Measurements from ENCODE around the gene PAQR6. TPM values are rescaled to one million over a fixed set of nuclear protein-coding genes. Genes with fewer than 3 reads are reported as not detected.

Gene PAQR6
- 0.16 and 0.32 TPM in 2 replicates for total RNA-seq (2014; rRNA removed; shearing (Covaris generic))

GRCh38 chr1:156247460-156248322 lies at the start of gene PAQR6:
Gene PAQR6, minus strand, starts transcription at chr1:156248056. Its CDS starts 1,325 bp downstream, at chr1:156246731.
- H3K9me3 ChIP-seq (replicated peaks), result no peaks in the 10 kb centered on the region
- H3K36me3 ChIP-seq, result peaks cover 37% of the 10 kb centered on the region
- H3K4me3 ChIP-seq, result no peak within 1 kb of the TSS
- H3K4me1 ChIP-seq (replicated peaks), result peaks cover 8% of the 10 kb centered on the region
- no peak within 1 kb of the TSS for H3K27ac ChIP-seq
- DNase-seq (ENCODE audit: low read depth in 1 of 2, low spot score in 2 of 2), result no peak
- peaks cover 18% of the 10 kb centered on the region for H3K27me3 ChIP-seq (replicated peaks)

GRCh38 chr1:156295391-156295947 lies 47.6 kb upstream of the PAQR6 start, which contains the start of gene GLMP:
Gene GLMP, minus strand, starts transcription at chr1:156295679. Its CDS starts 34 bp downstream, at chr1:156295645.
- Histone ChIP-seq H3K4me3 (peak within 1 kb of the TSS; percentile 42), H3K9me3 (replicated peaks) (no peaks in the 10 kb centered on the region), H3K4me1 (replicated peaks) (peaks cover 10% of the 10 kb centered on the region), H3K27ac (no peak within 1 kb of the TSS), H3K36me3 (peaks cover 11% of the 10 kb centered on the region; the same call in 1 of the 2 replicates), H3K27me3 (replicated peaks) (no peaks in the 10 kb centered on the region)
- peak in 1 of 2 experiments; percentile 36 for DNase-seq (ENCODE audit: low read depth in 1 of 2, low spot score in 2 of 2)

GRCh38 chr1:156293895-156294294 lies 46.0 kb upstream of the PAQR6 start:
- no peak for DNase-seq (ENCODE audit: low read depth in 1 of 2, low spot score in 2 of 2)
- H3K36me3 ChIP-seq, result peaks cover 17% of the 10 kb centered on the region
- no peaks in the 10 kb centered on the region for H3K9me3 ChIP-seq (replicated peaks)
- no peaks in the 10 kb centered on the region for H3K27me3 ChIP-seq (replicated peaks)
- peaks cover 10% of the 10 kb centered on the region for H3K4me1 ChIP-seq (replicated peaks)
- H3K27ac ChIP-seq, result no peak overlapping the region
- no peak overlapping the region for H3K4me3 ChIP-seq

- Histone ChIP-seq H3K36me3 (peaks cover 17% of the 10 kb centered on the region), H3K27ac (no peak overlapping the region), H3K9me3 (replicated peaks) (no peaks in the 10 kb centered on the region), H3K4me1 (replicated peaks) (peaks cover 10% of the 10 kb centered on the region), H3K27me3 (replicated peaks) (no peaks in the 10 kb centered on the region), H3K4me3 (no peak overlapping the region)
- no peak for DNase-seq (ENCODE audit: low read depth in 1 of 2, low spot score in 2 of 2)
Observed at GRCh38 chr1:156293098-156293434, 45.2 kb upstream of the PAQR6 start.

- Histone ChIP-seq H3K4me3 (peak overlapping the region; percentile 26), H3K27ac (no peak overlapping the region)
Observed at GRCh38 chr1:156291226-156292061, 43.6 kb upstream of the PAQR6 start.

GRCh38 chr1:156289857-156290256 lies 42.0 kb upstream of the PAQR6 start:
- H3K9me3 ChIP-seq (replicated peaks), result no peaks in the 10 kb centered on the region
- peaks cover 20% of the 10 kb centered on the region for H3K36me3 ChIP-seq
- H3K27ac ChIP-seq, result no peak overlapping the region
- H3K27me3 ChIP-seq (replicated peaks), result no peaks in the 10 kb centered on the region
- H3K4me3 ChIP-seq, result no peak overlapping the region
- peaks cover 2% of the 10 kb centered on the region for H3K4me1 ChIP-seq (replicated peaks)
- no peak for DNase-seq (ENCODE audit: low read depth in 1 of 2, low spot score in 2 of 2)

More at GRCh38 chr1:156291226-156292061, 43.6 kb upstream of the PAQR6 start:
- Histone ChIP-seq H3K4me1 (replicated peaks) (peaks cover 10% of the 10 kb centered on the region), H3K27me3 (replicated peaks) (no peaks in the 10 kb centered on the region), H3K36me3 (peaks cover 20% of the 10 kb centered on the region), H3K9me3 (replicated peaks) (no peaks in the 10 kb centered on the region)
- DNase-seq (ENCODE audit: low read depth in 1 of 2, low spot score in 2 of 2), result peak; percentile 25 to 69

GRCh38 chr1:156286061-156286460 lies 38.2 kb upstream of the PAQR6 start:
- no peak for DNase-seq (ENCODE audit: low read depth in 1 of 2, low spot score in 2 of 2)
- Histone ChIP-seq H3K27ac (no peak overlapping the region), H3K4me1 (replicated peaks) (peaks cover 17% of the 10 kb centered on the region), H3K4me3 (no peak overlapping the region), H3K36me3 (peaks cover 13% of the 10 kb centered on the region), H3K9me3 (replicated peaks) (no peaks in the 10 kb centered on the region; the same call in 1 of the 2 replicates), H3K27me3 (replicated peaks) (no peaks in the 10 kb centered on the region)

GRCh38 chr1:156285437-156285836 lies 37.6 kb upstream of the PAQR6 start:
- Histone ChIP-seq H3K36me3 (peaks cover 13% of the 10 kb centered on the region), H3K27ac (no peak overlapping the region), H3K9me3 (replicated peaks) (no peaks in the 10 kb centered on the region; the same call in 1 of the 2 replicates), H3K4me1 (replicated peaks) (peaks cover 18% of the 10 kb centered on the region), H3K27me3 (replicated peaks) (no peaks in the 10 kb centered on the region), H3K4me3 (no peak overlapping the region)
- DNase-seq (ENCODE audit: low read depth in 1 of 2, low spot score in 2 of 2), result no peak

GRCh38 chr1:156284757-156285156 lies 36.9 kb upstream of the PAQR6 start:
- H3K36me3 ChIP-seq, result peaks cover 19% of the 10 kb centered on the region
- no peaks in the 10 kb centered on the region for H3K27me3 ChIP-seq (replicated peaks)
- H3K4me3 ChIP-seq, result no peak overlapping the region
- no peaks in the 10 kb centered on the region; the same call in 1 of the 2 replicates for H3K9me3 ChIP-seq (replicated peaks)
- no peak for DNase-seq (ENCODE audit: low read depth in 1 of 2, low spot score in 2 of 2)
- peaks cover 18% of the 10 kb centered on the region for H3K4me1 ChIP-seq (replicated peaks)
- H3K27ac ChIP-seq, result no peak overlapping the region

GRCh38 chr1:156284112-156284511 lies 36.3 kb upstream of the PAQR6 start, which contains the start of gene TMEM79:
Gene TMEM79, plus strand, starts transcription at chr1:156284325. Its CDS starts 902 bp downstream, at chr1:156285227.
- Histone ChIP-seq H3K36me3 (peaks cover 20% of the 10 kb centered on the region), H3K4me1 (replicated peaks) (peaks cover 18% of the 10 kb centered on the region), H3K9me3 (replicated peaks) (no peaks in the 10 kb centered on the region; the same call in 1 of the 2 replicates), H3K27ac (peak within 1 kb of the TSS; percentile 82; the same call in 1 of the 2 replicates), H3K27me3 (replicated peaks) (no peaks in the 10 kb centered on the region), H3K4me3 (peak within 1 kb of the TSS; percentile 92)
- DNase-seq (ENCODE audit: low read depth in 1 of 2, low spot score in 2 of 2), result no peak

GRCh38 chr1:156283521-156283920 lies 35.7 kb upstream of the PAQR6 start:
- peaks cover 25% of the 10 kb centered on the region for H3K36me3 ChIP-seq
- no peak for DNase-seq (ENCODE audit: low read depth in 1 of 2, low spot score in 2 of 2)
- H3K27me3 ChIP-seq (replicated peaks), result no peaks in the 10 kb centered on the region
- no peaks in the 10 kb centered on the region; the same call in 1 of the 2 replicates for H3K9me3 ChIP-seq (replicated peaks)
- H3K27ac ChIP-seq, result no peak overlapping the region
- H3K4me1 ChIP-seq (replicated peaks), result peaks cover 18% of the 10 kb centered on the region
- peak overlapping the region; percentile 92 for H3K4me3 ChIP-seq

- Histone ChIP-seq H3K4me3 (peak within 1 kb of the TSS; percentile 92), H3K4me1 (replicated peaks) (peaks cover 18% of the 10 kb centered on the region), H3K27ac (peak within 1 kb of the TSS; percentile 82), H3K36me3 (peaks cover 33% of the 10 kb centered on the region), H3K27me3 (replicated peaks) (no peaks in the 10 kb centered on the region), H3K9me3 (replicated peaks) (no peaks in the 10 kb centered on the region; the same call in 1 of the 2 replicates)
- peak; percentile 95 to 98 for DNase-seq (ENCODE audit: low read depth in 1 of 2, low spot score in 2 of 2)
Observed at GRCh38 chr1:156282479-156283222, 34.8 kb upstream of the PAQR6 start, which contains the start of gene SMG5. Gene SMG5, minus strand, starts transcription at chr1:156282825. Its CDS starts 145 bp downstream, at chr1:156282680.
